HG02763 (cell line): Measurements from ENCODE around the gene RRBP1.

Source experiments
- ATAC-seq: cut with Tn5 transposase; IDR thresholded peaks from one replicate; pipeline ENCODE4 v1.9.1; 2021; ENCODE audit warnings: mild to moderate bottlenecking, moderate library complexity; ENCODE audit not compliant: unreplicated experiment

The RRBP1 gene

DNA sequence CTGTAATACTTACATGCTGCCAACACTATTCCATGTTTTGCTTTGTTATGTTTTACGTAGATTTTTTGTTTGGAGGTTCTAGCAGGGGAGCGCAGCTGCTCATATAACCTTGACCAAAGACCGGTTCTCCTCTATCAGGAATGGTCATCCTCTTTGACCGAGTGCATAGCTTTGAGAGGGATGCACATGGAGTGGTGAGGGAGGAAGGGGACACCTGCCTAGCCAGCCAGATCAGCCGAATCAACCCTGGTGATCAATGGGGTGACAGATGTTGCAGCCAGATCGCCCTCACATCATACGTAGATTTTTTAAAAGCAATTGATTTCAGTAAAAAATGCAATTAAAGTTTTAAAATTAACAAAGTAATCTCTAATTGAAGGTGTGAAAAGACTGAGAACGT is 105.8 kb downstream of the RRBP1 start:
- no peak for ATAC-seq

DNA sequence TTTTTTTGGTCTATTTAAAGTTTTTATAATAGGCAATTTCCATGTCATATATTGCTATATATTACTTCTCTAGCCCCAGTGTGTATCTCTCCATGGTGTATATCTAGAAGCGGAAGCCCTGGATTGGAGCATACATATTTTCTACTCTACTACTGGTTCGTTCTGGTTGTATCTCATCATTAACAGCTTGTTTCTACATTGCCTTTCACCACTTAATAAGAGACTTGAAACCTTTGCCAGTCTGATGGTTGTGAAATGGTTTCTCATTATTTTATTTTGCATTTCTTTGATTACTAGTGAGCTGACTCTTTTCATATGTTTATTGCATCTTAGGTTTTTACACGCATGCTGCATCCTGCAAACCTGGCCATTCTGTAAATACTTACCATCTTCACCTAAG is 108.6 kb downstream of the RRBP1 start:
- no peak for ATAC-seq

DNA sequence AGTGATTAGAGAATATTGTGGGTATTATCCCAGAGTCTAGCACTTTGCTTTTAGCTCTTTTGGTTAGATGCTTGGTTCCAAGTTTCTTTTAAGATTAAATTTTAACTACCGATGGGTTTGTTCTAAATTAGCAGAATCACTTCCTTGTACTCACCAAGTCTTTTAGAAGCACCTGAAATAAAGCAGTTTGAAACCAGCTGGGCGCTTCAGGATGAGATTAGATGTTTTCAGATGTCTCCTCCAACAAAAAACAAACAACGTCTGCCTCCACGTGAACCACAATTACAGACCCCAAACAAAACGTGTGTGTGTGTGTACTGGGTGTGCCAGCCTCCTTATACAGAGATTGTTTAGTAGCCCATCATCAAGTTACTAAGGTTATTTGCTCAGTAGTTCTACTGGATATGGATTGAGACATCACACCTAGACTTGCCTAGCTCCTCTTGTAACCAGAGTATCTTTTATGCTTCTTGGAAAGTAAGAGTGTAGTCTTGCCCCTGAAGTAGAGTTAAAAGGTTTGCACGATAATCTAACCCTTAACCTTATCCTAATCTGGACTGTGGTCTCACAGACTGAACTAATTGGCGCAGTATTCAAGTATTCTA is 109.9 kb downstream of the RRBP1 start:
- ATAC-seq, result no peak

DNA sequence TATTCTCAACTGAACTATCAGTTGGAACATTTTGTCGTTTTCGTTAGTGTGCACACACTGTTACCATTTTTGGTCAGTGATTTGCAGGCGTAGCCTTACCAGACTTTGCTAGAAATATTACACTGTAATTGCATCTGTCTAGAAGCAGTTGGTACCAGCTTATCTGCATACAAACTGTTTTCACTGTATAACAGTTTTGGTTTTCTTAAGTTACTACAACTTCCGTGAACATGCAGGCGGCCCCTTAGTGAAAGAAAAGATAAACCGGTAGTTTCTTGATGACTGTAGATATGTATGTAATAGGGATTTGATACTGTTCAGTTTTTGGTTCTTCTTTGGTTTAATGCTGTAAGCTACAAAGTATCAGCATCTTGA is 110.9 kb downstream of the RRBP1 start:
- no peak for ATAC-seq

DNA sequence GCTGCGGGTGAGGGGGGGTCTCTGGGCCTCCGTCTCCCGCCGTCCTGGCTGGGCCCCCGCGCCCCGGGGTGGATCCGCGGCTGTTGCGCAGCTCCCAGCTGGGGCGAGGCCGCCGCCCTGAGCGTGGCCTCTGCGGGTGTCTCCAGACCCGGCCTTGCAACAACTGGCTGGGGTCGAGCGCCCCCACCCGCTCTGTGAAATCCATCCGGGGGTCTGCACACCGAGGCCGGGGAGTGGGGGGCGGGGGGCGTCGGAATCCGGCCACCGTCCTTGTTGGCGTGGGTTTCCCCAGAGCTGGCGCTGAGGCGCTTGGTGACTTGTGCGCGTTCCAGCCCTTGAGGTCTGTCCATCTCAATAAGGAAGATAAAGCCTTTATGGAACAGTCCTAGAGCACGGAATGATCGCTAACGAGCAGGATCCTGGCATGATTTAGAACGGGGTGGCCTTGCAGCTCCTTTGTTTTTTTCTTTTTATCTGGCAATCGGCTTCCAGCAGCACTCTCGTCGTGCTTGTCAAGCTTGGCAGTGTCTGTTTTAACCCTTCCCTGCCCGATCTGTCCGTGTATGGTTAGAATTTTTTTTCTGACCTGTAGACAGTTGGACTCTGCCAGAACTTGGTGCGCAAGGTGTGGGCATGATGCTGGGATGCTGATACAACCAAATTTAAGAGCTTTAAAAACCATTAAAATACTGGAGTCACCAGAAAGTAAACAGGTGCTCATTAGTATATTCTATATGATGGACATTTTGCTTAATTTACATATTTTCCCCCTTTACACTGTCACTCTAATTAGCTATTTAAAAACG is 111.5 kb downstream of the RRBP1 start:
- ATAC-seq, result peak; percentile 30

DNA sequence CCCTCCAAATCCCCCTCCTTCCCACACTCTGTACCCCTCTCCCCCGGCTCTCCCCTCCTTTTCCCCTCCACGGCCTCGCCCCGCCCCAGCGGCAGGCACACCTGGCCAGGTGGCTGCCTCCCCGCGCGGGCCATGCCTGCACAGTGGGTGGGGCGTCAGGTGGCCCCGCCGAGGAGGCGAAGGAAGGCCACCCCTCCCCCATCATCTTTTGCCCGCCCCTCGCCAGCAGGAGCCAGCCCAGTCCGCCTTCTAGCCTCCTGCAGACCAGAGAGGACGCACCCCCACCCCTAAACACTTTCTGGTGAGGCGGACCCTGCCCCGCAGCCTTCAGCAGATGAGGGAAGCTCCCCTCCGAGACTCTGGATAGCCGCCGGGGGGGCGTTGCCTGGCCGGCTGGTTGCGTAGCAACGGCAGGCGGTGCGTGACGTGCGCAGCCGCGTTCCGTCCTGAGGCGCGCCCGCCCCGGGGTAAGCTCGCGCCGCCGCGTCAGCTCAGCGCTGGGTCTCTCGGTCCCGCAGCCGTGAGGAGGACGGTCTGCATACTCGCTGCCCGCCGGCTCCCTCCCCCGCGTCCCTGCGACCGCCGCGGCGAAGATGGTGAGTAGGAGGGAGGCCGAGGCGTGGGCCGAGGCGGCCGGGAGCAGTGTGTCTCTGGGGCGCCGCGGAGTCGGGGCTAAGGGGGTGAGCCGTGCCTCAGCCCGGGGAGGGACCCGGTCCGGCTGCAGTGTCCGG is 112.3 kb downstream of the RRBP1 start, which contains the start of gene DSTN:
DSTN (plus strand) TSS at position 460 of the 731 bp plus-strand sequence; CDS start at position 594, 134 bp downstream.
- peak; percentile 88 for ATAC-seq

DNA sequence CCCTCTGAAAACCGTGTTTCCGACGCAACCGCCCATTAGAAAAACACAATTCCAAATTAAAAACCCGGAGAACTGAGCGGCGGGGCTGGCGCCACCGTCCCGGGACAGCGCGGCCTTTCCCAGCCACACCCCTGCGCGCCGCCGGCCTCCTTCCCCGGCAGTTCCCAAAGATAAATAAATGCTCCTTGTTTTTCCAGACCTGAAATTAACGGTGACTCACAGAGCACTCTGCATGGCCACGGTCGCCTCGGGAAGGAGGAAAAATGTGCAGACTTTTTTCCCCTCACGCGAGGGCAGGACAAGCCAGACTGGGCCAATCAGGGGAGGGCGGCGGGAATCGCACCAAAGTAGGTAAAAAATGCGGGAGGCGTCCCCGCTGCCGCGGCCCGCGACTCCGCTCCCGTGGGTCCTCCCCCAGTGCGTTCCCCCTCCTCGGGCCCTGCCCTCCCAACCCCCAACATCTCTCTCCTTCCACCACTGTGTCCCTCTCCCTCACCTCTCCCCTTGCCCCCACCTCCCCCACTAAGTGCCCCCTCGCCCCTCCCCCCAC is 113.0 kb downstream of the RRBP1 start:
- ATAC-seq, result no peak

DNA sequence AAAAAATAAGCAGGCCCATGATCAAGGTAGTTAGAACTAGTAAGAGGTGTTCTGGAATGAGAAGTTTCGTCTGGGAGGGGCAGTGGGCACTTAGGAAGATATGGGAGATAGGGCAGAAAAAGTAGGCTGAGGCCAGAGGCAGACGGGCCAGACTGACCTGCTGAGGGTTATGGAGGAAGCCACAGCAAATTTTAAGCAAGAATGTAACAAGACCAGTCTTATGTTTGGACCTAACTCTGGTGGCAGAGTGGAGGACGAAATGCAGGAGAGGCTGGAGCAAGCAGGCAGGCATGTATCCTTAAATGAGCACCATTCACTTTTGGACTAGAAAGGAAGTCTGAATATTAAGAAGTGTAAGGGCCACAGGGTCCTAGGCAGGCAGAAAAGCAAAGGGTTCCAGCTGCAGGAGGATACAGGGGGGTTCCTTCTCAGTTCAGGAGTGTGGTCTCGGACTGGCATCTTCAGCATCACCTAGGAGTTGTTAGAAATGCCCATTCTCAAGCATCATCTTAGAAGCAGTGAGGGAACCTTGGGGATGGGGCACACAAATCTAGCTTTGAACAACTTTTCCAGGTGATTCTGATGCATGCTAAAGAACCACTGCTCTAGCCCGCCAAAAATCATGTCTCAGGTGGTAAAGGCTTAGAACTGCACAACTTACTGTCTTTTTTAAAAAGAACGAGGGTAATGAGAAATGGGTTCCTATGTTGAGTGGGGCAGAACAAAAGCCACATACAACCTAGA is 113.8 kb downstream of the RRBP1 start:
- no peak for ATAC-seq

DNA sequence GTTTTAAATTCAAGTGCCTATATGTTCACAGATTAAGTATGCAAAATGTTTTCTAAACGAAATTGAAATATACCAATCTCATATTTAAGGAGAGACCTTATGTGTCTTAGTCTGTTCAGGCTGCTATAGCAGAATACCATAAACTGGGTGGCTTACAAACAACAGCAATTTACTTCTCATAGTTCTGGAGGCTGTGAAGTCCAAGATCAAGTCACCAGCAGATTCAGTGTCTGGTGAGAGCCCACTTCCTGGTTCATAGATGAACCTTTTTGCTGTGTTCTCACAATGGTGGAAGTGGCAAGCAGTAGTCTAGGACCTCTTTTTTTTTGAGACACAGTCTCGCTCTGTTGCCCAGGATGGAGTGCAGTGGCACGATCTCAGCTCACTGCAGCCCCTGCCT is 115.7 kb downstream of the RRBP1 start:
- ATAC-seq, result no peak

DNA sequence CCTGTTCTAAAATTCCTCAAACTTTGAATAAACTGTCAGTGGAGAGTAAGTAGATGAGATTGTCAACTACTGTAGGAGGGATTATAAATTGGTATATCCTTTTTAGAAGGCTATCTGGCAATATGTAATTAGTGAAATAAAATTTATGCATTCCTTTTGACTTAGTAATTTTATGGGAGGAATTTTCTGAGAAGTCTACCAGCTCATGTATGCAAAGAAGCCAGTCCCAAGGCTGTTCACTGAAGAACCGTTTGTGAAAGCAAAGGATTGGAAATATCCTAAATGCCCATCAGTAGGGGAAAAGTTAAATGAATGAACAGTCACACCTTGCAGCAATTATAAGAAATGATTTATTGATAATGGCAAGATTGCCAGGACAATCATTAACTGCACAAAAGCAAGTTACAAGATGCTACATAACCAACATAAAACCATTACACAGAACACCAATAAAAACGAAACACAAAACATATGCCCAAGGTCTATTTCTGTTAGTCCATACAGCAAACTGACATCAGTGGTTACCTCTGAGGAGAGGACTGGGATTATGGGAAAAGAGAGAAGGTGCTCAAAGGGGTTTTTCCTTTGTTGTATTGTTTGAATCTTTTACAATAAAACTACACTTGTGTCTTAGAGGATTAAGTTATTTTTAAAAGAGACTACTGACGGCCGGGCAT is 116.7 kb downstream of the RRBP1 start:
- ATAC-seq, result no peak
